K562 (cell line): Measurements from ENCODE around the gene MAST4. TPM values are rescaled to one million over a fixed set of nuclear protein-coding genes. Genes with fewer than 3 reads are reported as not detected.

Experiments
- ATAC-seq: fragments of 200-7000 bp; cut with Tn5 transposase; 3 replicates; pipeline ENCODE4 v1.9.1; 2020; ENCODE audit warnings: moderate library complexity
- BruUV-seq: library from RNA; stranded (reverse); fragments of 400-500 nt; replicated peaks from 2 replicates; lab custom pipeline; 2021; lab: Mats Ljungman, UMichigan
- CTCF ChIA-PET: fragments of 300-600 bp; formaldehyde crosslinking; extraction: SDS; loops from one replicate; lab custom pipeline; 2021; ENCODE audit warnings: low intra/inter-chr PET ratio; lab: Yijun Ruan, JAX
- POLR2A ChIA-PET: fragments of 300-600, 350-650 bp; sonication (Branson Sonifier 250); formaldehyde crosslinking; extraction: SDS; loops from one replicate; lab custom pipeline; 2021; ENCODE audit warnings: antibody characterized with exemption, inconsistent platforms; lab: Yijun Ruan, JAX
- DNase-seq, 4 experiments: peaks; one replicate each; pipeline versions ENCODE4 v3.0.0 to v3.0.0-alpha.2; 2011 to 2018; ENCODE audit warnings: low spot score in 3 of 4, mixed read lengths in 3 of 4; ENCODE audit errors: extremely low read depth in 1 of 4
- FAIRE-seq: peaks from 2 replicates; lab custom pipeline; 2011; peaks lifted over from hg19 to GRCh38; lab: Jason Lieb, UNC
- H2AFZ ChIP-seq: 2 replicates; pipeline ENCODE4 v1.6.0; 2011; ENCODE audit warnings: low read depth, low read length, control low read depth, inconsistent platforms
- H3K27ac ChIP-seq: fragments of 200-600 bp; 3 replicates; pipeline ENCODE4 v1.8.0; 2011; ENCODE audit warnings: low read depth, mild to moderate bottlenecking, control low read depth, inconsistent platforms, low read length, moderate library complexity, mixed read lengths; ENCODE audit errors: extremely low read depth
- H3K27me3 ChIP-seq, 2 experiments: fragments of 300-600 bp in 1 of 2; 2 replicates in 1 of 2; 3 replicates in 1 of 2; pipeline versions ENCODE4 v1.6.0 to v1.8.0; 2011; ENCODE audit warnings: inconsistent platforms in 2 of 2, low read length in 2 of 2, mild to moderate bottlenecking in 1 of 2, mixed read lengths in 1 of 2, moderate library complexity in 1 of 2; ENCODE audit not compliant: control insufficient read depth in 2 of 2, insufficient read depth in 2 of 2
- H3K36me3 ChIP-seq: fragments of 300-600 bp; 3 replicates; pipeline ENCODE4 v1.8.0; 2011; ENCODE audit warnings: mild to moderate bottlenecking, low read length, inconsistent platforms; ENCODE audit not compliant: control insufficient read depth, insufficient read depth
- H3K4me1 ChIP-seq, 2 experiments: fragments of 200-600 bp in 1 of 2; replicated peaks in 1 of 2; 2 replicates in 1 of 2; 3 replicates in 1 of 2; pipeline versions ENCODE4 v1.5.1 to v1.8.0; 2011; ENCODE audit warnings: inconsistent platforms in 2 of 2, low read length in 2 of 2, mild to moderate bottlenecking in 1 of 2, mixed read lengths in 1 of 2, moderate library complexity in 1 of 2; ENCODE audit not compliant: control insufficient read depth in 2 of 2, insufficient read depth in 2 of 2
- H3K4me2 ChIP-seq: 2 replicates; pipeline ENCODE4 v1.6.1; 2011; ENCODE audit warnings: low read length, control low read depth, inconsistent platforms, mixed read lengths; ENCODE audit not compliant: insufficient read depth
- H3K4me3 ChIP-seq: fragments of 200-600 bp; sonication (generic), shearing (Covaris generic); 2 replicates; pipeline ENCODE4 v1.5.1; 2016; ENCODE audit warnings: control low read depth, inconsistent platforms
- H3K79me2 ChIP-seq: fragments of 200-600 bp; 3 replicates; pipeline ENCODE4 v1.8.0; 2011; ENCODE audit warnings: low read length, inconsistent platforms; ENCODE audit not compliant: control insufficient read depth, insufficient read depth
- H3K9ac ChIP-seq, 2 experiments: 2 replicates each; pipeline versions ENCODE4 v1.6.0 to v1.6.1; 2011; ENCODE audit warnings: low read depth in 2 of 2, low read length in 2 of 2, control low read depth in 1 of 2, inconsistent platforms in 1 of 2, mild to moderate bottlenecking in 1 of 2, mixed read lengths in 1 of 2; ENCODE audit not compliant: insufficient read depth in 1 of 2
- H3K9me1 ChIP-seq: one replicate; pipeline ENCODE4 v1.6.0; 2011; ENCODE audit warnings: inconsistent platforms, mild to moderate bottlenecking, low read length, moderate library complexity; ENCODE audit not compliant: control insufficient read depth, insufficient read depth
- H3K9me3 ChIP-seq: replicated peaks from 2 replicates; pipeline ENCODE4 v1.5.1; 2011; ENCODE audit warnings: low read depth, low read length, inconsistent platforms; ENCODE audit not compliant: control insufficient read depth, insufficient read depth
- H4K20me1 ChIP-seq: replicated peaks from 2 replicates; pipeline ENCODE4 v1.6.1; 2011; ENCODE audit warnings: low read length, inconsistent platforms, mixed read lengths; ENCODE audit not compliant: control insufficient read depth, insufficient read depth
- CBFA2T2 ChIP-seq: fragments of 450-650 bp; conservative IDR thresholded peaks from 2 replicates; pipeline ENCODE4 v1.6.1; 2017; ENCODE audit warnings: mild to moderate bottlenecking
- DIDO1 ChIP-seq: fragments of 450-650 bp; IDR thresholded peaks from 2 replicates; pipeline ENCODE4 v1.6.1; 2016; ENCODE audit warnings: low read depth, missing biosample characterization, missing genetic modification characterization
- ELF2 ChIP-seq: fragments of 250-450 bp; sonication (Bioruptor Pico); IDR thresholded peaks from 2 replicates; pipeline ENCODE4 v1.5.0; 2021; ENCODE audit warnings: mild to moderate bottlenecking
- L3MBTL2 ChIP-seq: fragments of 450-650 bp; IDR thresholded peaks from 2 replicates; pipeline ENCODE4 v1.6.1; 2016; ENCODE audit warnings: mild to moderate bottlenecking, moderate library complexity
- SNRNP70 ChIP-seq: fragments of 200-400 bp; formaldehyde crosslinking; optimal IDR thresholded peaks from 2 replicates; pipeline ENCODE3; 2017; ENCODE audit warnings: low read depth, low read length
- ZNF143 ChIP-seq: sonication (generic); formaldehyde crosslinking; IDR thresholded peaks from 2 replicates; pipeline ENCODE4 v1.9.0; 2022; ENCODE audit warnings: mild to moderate bottlenecking, missing genetic modification reagents
- ZNF174 ChIP-seq: fragments of 250-450 bp; sonication (Bioruptor Pico); IDR thresholded peaks from 2 replicates; pipeline ENCODE4 v1.4.0; 2020; ENCODE audit warnings: mild to moderate bottlenecking
- ZNF639 ChIP-seq, 2 experiments: fragments of 200-800 bp in 1 of 2; sonication (Bioruptor generic) in 1 of 2; sonication (generic) in 1 of 2; formaldehyde crosslinking in 1 of 2; IDR thresholded peaks in 1 of 2; conservative IDR thresholded peaks in 1 of 2; 2 replicates each; pipeline versions ENCODE4 v1.5.0 to v1.6.1; 2016 to 2020; ENCODE audit warnings: missing compliant biosample characterization in 1 of 2, missing genetic modification characterization in 1 of 2, missing genetic modification reagents in 1 of 2
- WGBS: fragments of 100-300 bp; shearing (Covaris generic); methylation state at CpG from one replicate; pipeline ENCODE4 v1.1.6; 2016; ENCODE audit warnings: low coverage, mixed read lengths; ENCODE audit not compliant: insufficient coverage; ENCODE audit errors: missing lambda C conversion rate; 5-methylcytosine and 5-hydroxymethylcytosine counted together
- in situ Hi-C: fragments of 300-500 bp; cut with MboI; formaldehyde crosslinking; loops from 4 replicates; pipeline ENCODE4 v1.15.0; 2018; ENCODE audit warnings: inconsistent platforms, mixed read lengths
- intact Hi-C: fragments of 100-400 bp; cut with micrococcal nuclease; formaldehyde crosslinking; loops from 2 replicates; pipeline ENCODE4 v1.14.2; 2022
- polyA plus RNA-seq, 8 experiments: library from polyadenylated mRNA; depleted of rRNA in 4 of 8; stranded (reverse) in 5 of 8; unstranded in 3 of 8; fragments of >200 nt; fragmentation: Nextera tagmentation in 2 of 8; fragmentation: Illumina TruSeq in 1 of 8; extraction: Ambion mirVana in 2 of 8; extraction: Trizol in 1 of 8; gene quantifications; 2 replicates each; pipeline versions ENCODE4 v1.2.1 to v1.2.3, GENCODE V29; 2011 to 2014; ENCODE audit warnings: inconsistent platforms in 1 of 8, missing spikeins in 1 of 8
- total RNA-seq, 7 experiments: library from RNA; depleted of rRNA in 6 of 7; stranded (reverse); fragments of >200 nt in 6 of 7; fragmentation: Illumina TruSeq in 2 of 7; extraction: Trizol in 2 of 7; gene quantifications; 2 replicates each; pipeline versions ENCODE4 v1.2.1 to v1.2.3, GENCODE V29; 2011 to 2021; ENCODE audit warnings: low replicate concordance in 1 of 7
- TF ChIP-seq, protein P1 (sequence below), 3 experiments: IDR thresholded peaks in 2 of 3; conservative IDR thresholded peaks in 1 of 3; 2 replicates each; pipeline ENCODE4 v1.5.1; 2011 to 2012; ENCODE audit warnings: low read length in 3 of 3, mild to moderate bottlenecking in 3 of 3, control low read depth in 2 of 3, improper control_type of control experiment in 1 of 3, inconsistent platforms in 1 of 3, low read depth in 1 of 3, mixed read lengths in 1 of 3, moderate library complexity in 1 of 3; ENCODE audit not compliant: insufficient read depth in 2 of 3

The MAST4 gene
- total and polyA plus RNA-seq, 9 of the 15 experiments (the other 6 are each of a cell fraction or from before 2014, with no cell fraction given): 0.88 to 10.1 (median 5.2) TPM

GRCh38 chr5:66829826-66830225, 233.6 kb downstream of the MAST4 start (continued):
- TF ChIP-seq ELF2: no peak
- TF ChIP-seq, all 486 proteins: peak for 0

DNA sequence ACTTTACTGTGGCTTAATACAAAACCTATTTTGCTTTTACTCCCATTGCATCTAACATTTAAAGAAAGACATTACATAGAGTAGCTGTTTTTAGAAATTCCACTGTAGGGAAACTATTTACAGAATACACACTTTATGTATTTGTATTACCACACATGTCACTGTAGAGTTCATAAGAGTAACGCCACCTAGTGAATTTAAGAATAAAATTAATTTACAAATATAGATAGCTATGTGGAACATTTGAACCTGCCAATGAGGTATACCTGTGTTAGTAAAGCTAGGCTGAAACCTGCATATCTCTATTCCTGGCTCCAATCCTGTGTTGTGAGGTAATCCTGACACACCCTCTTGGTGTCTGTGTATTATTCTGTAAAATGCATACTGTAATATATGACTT, 234.4 kb downstream of the MAST4 start:
- peaks cover 0 to 12% of the 10 kb centered on the region in 2 experiments; a peak in 2 of 5 replicates for H3K27me3 ChIP-seq
- ChIA-PET CTCF (interaction anchor here (1.1 kb wide), 1 partner anchor 523 kb away, joined by 3 read pairs; no protein-coding TSS in a partner anchor), POLR2A (no interaction called here)
- no peak for DNase-seq
- H3K36me3 ChIP-seq: no peaks in the 10 kb centered on the region
- 0% methylated on average over 1 of the region's 1 CpG for WGBS
- no peak overlapping the region for H3K27ac ChIP-seq
- no peak overlapping the region for H3K9ac ChIP-seq
- no peaks in the 10 kb centered on the region for H3K79me2 ChIP-seq
- no peak for ATAC-seq
- H2AFZ ChIP-seq: no peak overlapping the region
- no peaks in the 10 kb centered on the region for H3K9me3 ChIP-seq
- BruUV-seq: no TSS peak
- no peak overlapping the region for H3K4me3 ChIP-seq
- in situ Hi-C loops: no loop called here
- H3K4me1 ChIP-seq: no peaks in the 10 kb centered on the region
- no peak overlapping the region for H3K4me2 ChIP-seq
- intact Hi-C loops: no loop called here
- H4K20me1 ChIP-seq: no peaks in the 10 kb centered on the region
- no peak for TF ChIP-seq ZNF143 (CRISPR knock-in tag)
- TF ChIP-seq ZNF639 (CRISPR knock-in tag; conservative IDR thresholded peaks at IDR 0.05 in 1 of 2, IDR thresholded peaks at IDR 0.05 in 1 of 2): no peak
- TF ChIP-seq CBFA2T2: no peak
- no peak for TF ChIP-seq DIDO1 (tag)
- TF ChIP-seq, protein P1, sequence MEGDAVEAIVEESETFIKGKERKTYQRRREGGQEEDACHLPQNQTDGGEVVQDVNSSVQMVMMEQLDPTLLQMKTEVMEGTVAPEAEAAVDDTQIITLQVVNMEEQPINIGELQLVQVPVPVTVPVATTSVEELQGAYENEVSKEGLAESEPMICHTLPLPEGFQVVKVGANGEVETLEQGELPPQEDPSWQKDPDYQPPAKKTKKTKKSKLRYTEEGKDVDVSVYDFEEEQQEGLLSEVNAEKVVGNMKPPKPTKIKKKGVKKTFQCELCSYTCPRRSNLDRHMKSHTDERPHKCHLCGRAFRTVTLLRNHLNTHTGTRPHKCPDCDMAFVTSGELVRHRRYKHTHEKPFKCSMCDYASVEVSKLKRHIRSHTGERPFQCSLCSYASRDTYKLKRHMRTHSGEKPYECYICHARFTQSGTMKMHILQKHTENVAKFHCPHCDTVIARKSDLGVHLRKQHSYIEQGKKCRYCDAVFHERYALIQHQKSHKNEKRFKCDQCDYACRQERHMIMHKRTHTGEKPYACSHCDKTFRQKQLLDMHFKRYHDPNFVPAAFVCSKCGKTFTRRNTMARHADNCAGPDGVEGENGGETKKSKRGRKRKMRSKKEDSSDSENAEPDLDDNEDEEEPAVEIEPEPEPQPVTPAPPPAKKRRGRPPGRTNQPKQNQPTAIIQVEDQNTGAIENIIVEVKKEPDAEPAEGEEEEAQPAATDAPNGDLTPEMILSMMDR (IDR thresholded peaks at IDR 0.05 in 2 of 3, conservative IDR thresholded peaks at IDR 0.05 in 1 of 3; ENCODE audit: insufficient read depth in 2 of 3, low read depth in 1 of 3, low read length in 3 of 3): peak in 1 of 3 experiments; percentile 14; a peak in 2 of 6 replicates
- TF ChIP-seq SNRNP70: no peak
- no peak for TF ChIP-seq L3MBTL2
- TF ChIP-seq ZNF174 (CRISPR knock-in tag): no peak
- no peak for FAIRE-seq
- no peaks in the 10 kb centered on the region for H3K9me1 ChIP-seq
